HCT116 (cell line): Measurements from ENCODE around the gene OR7G3. TPM values are rescaled to one million over a fixed set of nuclear protein-coding genes. Genes with fewer than 3 reads are reported as not detected.

Experiments used
- ATAC-seq: fragments of 200-7000 bp; cut with Tn5 transposase; 2 replicates; pipeline ENCODE4 v1.9.1; 2020; ENCODE audit warnings: mild to moderate bottlenecking, moderate library complexity
- BruUV-seq: library from RNA; stranded (reverse); fragments of 400-500 nt; replicated peaks from 2 replicates; lab custom pipeline; 2021; lab: Mats Ljungman, UMichigan
- CTCF ChIA-PET: fragments of 300-600 bp; sonication (Branson Sonifier 250); formaldehyde crosslinking; loops from one replicate; lab custom pipeline; 2021; ENCODE audit warnings: antibody characterized with exemption; lab: Charles Lee
- POLR2A ChIA-PET: fragments of 300-600, 350-600 bp; sonication (Branson Sonifier 250); formaldehyde crosslinking; loops from one replicate; lab custom pipeline; 2021; ENCODE audit warnings: antibody characterized with exemption; lab: Charles Lee
- RAD21 ChIA-PET, 2 experiments: fragments of 300-600 bp; sonication (Branson Sonifier 250); formaldehyde crosslinking; loops; one replicate each; lab custom pipeline; 2023; ENCODE audit warnings: low total read pairs in 2 of 2; ENCODE audit not compliant: uncharacterized antibody in 2 of 2, unreplicated experiment in 2 of 2, low non-redundant PET in 1 of 2; lab: Charles Lee
- DNase-seq: peaks from one replicate; pipeline ENCODE4 v3.0.0-alpha.2; 2010; ENCODE audit warnings: low read depth, low spot score
- H2AFZ ChIP-seq: fragments of 200-600 bp; shearing (Covaris generic), sonication (generic); 2 replicates; pipeline ENCODE4 v1.6.1; 2017; ENCODE audit warnings: low read depth, mixed run types, mixed read lengths, antibody characterized with exemption, low read length; ENCODE audit not compliant: poor library complexity, severe bottlenecking
- H3K27ac ChIP-seq: 2 replicates; pipeline ENCODE4 v1.5.1; 2012; ENCODE audit warnings: low read depth, low read length
- H3K27me3 ChIP-seq: fragments of 200-600 bp; sonication (generic); 2 replicates; pipeline ENCODE4 v1.6.1; 2016; ENCODE audit warnings: mixed run types, low read length, mixed read lengths; ENCODE audit not compliant: insufficient read depth
- H3K36me3 ChIP-seq, 2 experiments: fragments of 200-500 bp in 1 of 2; fragments of 200-600 bp in 1 of 2; sonication (Bioruptor generic) in 1 of 2; sonication (generic) in 1 of 2; 2 replicates each; pipeline versions ENCODE4 v1.5.1 to v1.6.1; 2014 to 2016; ENCODE audit warnings: low read length in 2 of 2, inconsistent platforms in 1 of 2, mixed read lengths in 1 of 2, mixed run types in 1 of 2; ENCODE audit not compliant: insufficient read depth in 2 of 2, control insufficient read depth in 1 of 2
- H3K4me1 ChIP-seq, 2 experiments: fragments of 200-600 bp in 1 of 2; sonication (generic) in 1 of 2; 2 replicates each; pipeline versions ENCODE4 v1.5.1 to v1.6.1; 2012 to 2017; ENCODE audit warnings: low read length in 2 of 2, inconsistent platforms in 1 of 2, mild to moderate bottlenecking in 1 of 2, mixed read lengths in 1 of 2, mixed run types in 1 of 2, moderate library complexity in 1 of 2; ENCODE audit not compliant: insufficient read depth in 2 of 2, control insufficient read depth in 1 of 2
- H3K4me2 ChIP-seq: fragments of 200-600 bp; sonication (generic); 2 replicates; pipeline ENCODE4 v1.6.1; 2017; ENCODE audit warnings: mixed run types, low read length, mixed read lengths
- H3K4me3 ChIP-seq, 2 experiments: fragments of 200-600 bp in 1 of 2; sonication (generic) in 1 of 2; replicated peaks in 1 of 2; 2 replicates each; pipeline ENCODE4 v1.5.1; 2011 to 2016; ENCODE audit warnings: low read length in 2 of 2, control low read depth in 1 of 2, low read depth in 1 of 2, mild to moderate bottlenecking in 1 of 2, mixed read lengths in 1 of 2, mixed run types in 1 of 2
- H3K79me2 ChIP-seq: fragments of 200-600 bp; sonication (generic); 2 replicates; pipeline ENCODE4 v1.6.1; 2017; ENCODE audit warnings: mild to moderate bottlenecking, mixed run types, low read length, moderate library complexity, mixed read lengths; ENCODE audit not compliant: insufficient read depth
- H3K9ac ChIP-seq: fragments of 200-600 bp; sonication (generic); 2 replicates; pipeline ENCODE4 v1.6.1; 2016; ENCODE audit warnings: low read length, mixed read lengths
- H3K9me2 ChIP-seq: fragments of 200-600 bp; sonication (generic), shearing (Covaris generic); 2 replicates; pipeline ENCODE4 v1.6.1; 2017; ENCODE audit warnings: mixed run types, mild to moderate bottlenecking, moderate library complexity; ENCODE audit not compliant: insufficient read depth
- H3K9me3 ChIP-seq, 2 experiments: fragments of 200-500 bp in 1 of 2; fragments of 200-600 bp in 1 of 2; sonication (Bioruptor generic) in 1 of 2; sonication (generic) in 1 of 2; 2 replicates each; pipeline ENCODE4 v1.6.1; 2014 to 2017; ENCODE audit warnings: low read length in 2 of 2, mixed read lengths in 2 of 2, inconsistent platforms in 1 of 2, low read depth in 1 of 2, mild to moderate bottlenecking in 1 of 2, mixed run types in 1 of 2, moderate library complexity in 1 of 2; ENCODE audit not compliant: control insufficient read depth in 1 of 2, insufficient read depth in 1 of 2
- H4K20me1 ChIP-seq: fragments of 200-600 bp; sonication (generic), shearing (Covaris generic); 2 replicates; pipeline ENCODE4 v1.6.1; 2017; ENCODE audit warnings: mixed run types, mild to moderate bottlenecking, moderate library complexity; ENCODE audit not compliant: insufficient read depth
- ATF3 ChIP-seq: IDR thresholded peaks from 2 replicates; pipeline ENCODE4 v1.6.1; 2012
- CBX3 ChIP-seq: IDR thresholded peaks from 2 replicates; pipeline ENCODE4 v1.6.1; 2012; ENCODE audit warnings: low read depth
- CTCF ChIP-seq, 3 experiments: fragments of 200-600 bp in 1 of 3; sonication (generic) in 1 of 3; IDR thresholded peaks in 2 of 3; conservative IDR thresholded peaks in 1 of 3; 2 replicates each; pipeline ENCODE4 v1.5.1; 2012 to 2017; ENCODE audit warnings: low read depth in 2 of 3, low read length in 2 of 3, antibody characterized with exemption in 1 of 3, borderline replicate concordance in 1 of 3, control low read depth in 1 of 3, mild to moderate bottlenecking in 1 of 3, mixed read lengths in 1 of 3, mixed run types in 1 of 3, moderate library complexity in 1 of 3; ENCODE audit not compliant: insufficient read depth in 1 of 3
- ELF1 ChIP-seq: IDR thresholded peaks from 2 replicates; pipeline ENCODE4 v1.6.1; 2012; ENCODE audit warnings: low read depth, borderline replicate concordance
- EZH2 ChIP-seq: fragments of 200-600 bp; sonication (generic); IDR thresholded peaks from 2 replicates; pipeline ENCODE4 v1.6.1; 2017; ENCODE audit warnings: antibody characterized with exemption, mixed run types
- FOSL1 ChIP-seq: IDR thresholded peaks from 2 replicates; pipeline ENCODE4 v1.6.1; 2012; ENCODE audit warnings: low read depth
- MAX ChIP-seq: IDR thresholded peaks from 2 replicates; pipeline ENCODE4 v1.6.1; 2012
- POLR2AphosphoS5 ChIP-seq: IDR thresholded peaks from 2 replicates; pipeline ENCODE4 v1.6.1; 2011; ENCODE audit warnings: mild to moderate bottlenecking, low read depth, low read length, moderate library complexity
- RAD21 ChIP-seq: IDR thresholded peaks from 2 replicates; pipeline ENCODE4 v1.6.1; 2012; ENCODE audit warnings: low read depth, mild to moderate bottlenecking
- SIN3A ChIP-seq: IDR thresholded peaks from 2 replicates; pipeline ENCODE4 v1.6.1; 2012; ENCODE audit warnings: low read depth
- SP1 ChIP-seq: IDR thresholded peaks from 2 replicates; pipeline ENCODE4 v1.6.1; 2012; ENCODE audit warnings: low read depth
- SRF ChIP-seq: IDR thresholded peaks from 2 replicates; pipeline ENCODE4 v1.6.1; 2012; ENCODE audit warnings: low read depth
- TCF7L2 ChIP-seq: IDR thresholded peaks from 2 replicates; pipeline ENCODE4 v1.7.0; 2011; ENCODE audit warnings: borderline replicate concordance, inconsistent platforms; ENCODE audit not compliant: insufficient read depth, insufficient read length; ENCODE audit errors: extremely low read depth
- YY1 ChIP-seq: IDR thresholded peaks from 2 replicates; pipeline ENCODE4 v1.6.1; 2011; ENCODE audit warnings: low read length, low read depth, moderate library complexity, mild to moderate bottlenecking; ENCODE audit not compliant: insufficient replicate concordance; ENCODE audit errors: extremely low read depth
- ZFX ChIP-seq: fragments of 450-650 bp; IDR thresholded peaks from 2 replicates; pipeline ENCODE4 v1.6.1; 2017
- intact Hi-C: fragments of 100-400 bp; cut with micrococcal nuclease; formaldehyde crosslinking; loops from 2 replicates; pipeline ENCODE4 v1.10.0; 2022
- total RNA-seq: library from RNA; stranded (reverse); gene quantifications from one replicate; pipeline ENCODE4 v1.2.1, GENCODE V29; 2021; ENCODE audit not compliant: unreplicated experiment

Gene OR7G3
- total RNA-seq, 1 experiment from 2014 or later: not detected

- H3K4me2 ChIP-seq: no peak overlapping the region
- TF ChIP-seq TCF7L2 (no peak), ZFX (no peak), FOSL1 (no peak), POLR2AphosphoS5 (no peak), SP1 (no peak), CTCF (IDR thresholded peaks at IDR 0.05 in 2 of 3, conservative IDR thresholded peaks at IDR 0.05 in 1 of 3; ENCODE audit: borderline replicate concordance in 1 of 3, insufficient read depth in 1 of 3, low read depth in 2 of 3, low read length in 2 of 3) (no peak), RAD21 (no peak), EZH2 (no peak), YY1 (no peak), CBX3 (no peak), SRF (no peak), ATF3 (no peak), MAX (no peak), ELF1 (no peak), SIN3A (no peak)
- no peak overlapping the region for H2AFZ ChIP-seq
- H4K20me1 ChIP-seq: no peaks in the 10 kb centered on the region
- intact Hi-C loops: loop anchor here (1.0 kb wide), 1 partner anchor 424 kb away; no protein-coding TSS in a partner anchor
- no TSS peak for BruUV-seq
- ChIA-PET RAD21 (interaction anchor here in 1 of 2 experiments (0.6 kb wide), 1 partner anchor 386 kb away, joined by 3 read pairs; no protein-coding TSS in a partner anchor), CTCF (no interaction called here), POLR2A (no interaction called here)
- no peak overlapping the region for H3K27ac ChIP-seq
- H3K79me2 ChIP-seq: no peaks in the 10 kb centered on the region
- peaks cover 29 to 38% of the 10 kb centered on the region in 2 experiments for H3K4me1 ChIP-seq
- H3K9me3 ChIP-seq: no peaks in the 10 kb centered on the region
- H3K36me3 ChIP-seq: no peaks in the 10 kb centered on the region
- no peak overlapping the region for H3K9ac ChIP-seq
- no peaks in the 10 kb centered on the region for H3K9me2 ChIP-seq
- H3K4me3 ChIP-seq: no peak overlapping the region
- ATAC-seq: no peak
- no peak for DNase-seq
- no peaks in the 10 kb centered on the region for H3K27me3 ChIP-seq
Observed at GRCh38 chr19:9078651-9079050, 48.1 kb downstream of the OR7G3 start.
